A673 (cell line): ENCODE measurements around the gene ZNF684. TPM values are rescaled to one million over a fixed set of nuclear protein-coding genes. Genes with fewer than 3 reads are reported as not detected.

Experiments
- BruUV-seq: library from RNA; stranded (reverse); fragments of 400-500 nt; replicated peaks from 2 replicates; lab custom pipeline; 2021; lab: Mats Ljungman, UMichigan
- CTCF ChIA-PET: fragments of 300-600 bp; sonication (Branson Sonifier 250); formaldehyde crosslinking; loops from one replicate; lab custom pipeline; 2022; ENCODE audit warnings: antibody characterized with exemption; lab: Charles Lee
- POLR2A ChIA-PET: fragments of 300-600 bp; sonication (Branson Sonifier 250); formaldehyde crosslinking; loops from one replicate; lab custom pipeline; 2022; ENCODE audit warnings: antibody characterized with exemption; ENCODE audit not compliant: low non-redundant PET; lab: Charles Lee
- DNase-seq: peaks from one replicate; pipeline ENCODE4 v3.0.0-alpha.2; 2015; ENCODE audit warnings: low spot score
- H3K27ac ChIP-seq: fragments of 200-600 bp; sonication (generic); 2 replicates; pipeline ENCODE4 v1.5.1; 2016; ENCODE audit warnings: mixed run types, low read depth, mild to moderate bottlenecking, mixed read lengths, antibody characterized with exemption, low read length; ENCODE audit not compliant: poor library complexity, severe bottlenecking
- H3K27me3 ChIP-seq: fragments of 200-600 bp; sonication (generic); replicated peaks from 2 replicates; pipeline ENCODE4 v1.6.1; 2017; ENCODE audit warnings: mixed run types, low read depth, mild to moderate bottlenecking, mixed read lengths, antibody characterized with exemption, low read length; ENCODE audit not compliant: insufficient read depth, poor library complexity
- H3K36me3 ChIP-seq: fragments of 200-600 bp; sonication (generic); 2 replicates; pipeline ENCODE4 v1.6.1; 2016; ENCODE audit warnings: mixed run types, mild to moderate bottlenecking, mixed read lengths, antibody characterized with exemption, low read length; ENCODE audit not compliant: insufficient read depth, poor library complexity, severe bottlenecking
- H3K4me1 ChIP-seq: fragments of 200-600 bp; sonication (generic); 2 replicates; pipeline ENCODE4 v1.6.1; 2017; ENCODE audit warnings: mixed run types, mild to moderate bottlenecking, mixed read lengths, antibody characterized with exemption, low read length; ENCODE audit not compliant: insufficient read depth, poor library complexity, severe bottlenecking
- H3K4me3 ChIP-seq: fragments of 200-600 bp; sonication (generic); 2 replicates; pipeline ENCODE4 v1.5.1; 2016; ENCODE audit warnings: low read depth, mixed run types, mild to moderate bottlenecking, mixed read lengths, low read length; ENCODE audit not compliant: poor library complexity, severe bottlenecking
- H3K9me3 ChIP-seq: fragments of 200-600 bp; sonication (generic); 2 replicates; pipeline ENCODE4 v1.6.1; 2016; ENCODE audit warnings: mixed run types, low read depth, mild to moderate bottlenecking, mixed read lengths, antibody characterized with exemption, low read length; ENCODE audit not compliant: poor library complexity, severe bottlenecking
- CTCF ChIP-seq: fragments of 300-800, 200-600 bp; sonication (generic); conservative IDR thresholded peaks from 2 replicates; pipeline ENCODE4 v1.5.1; 2017; ENCODE audit warnings: low read depth, mild to moderate bottlenecking, antibody characterized with exemption, low read length, moderate library complexity, mixed read lengths
- EZH2 ChIP-seq: fragments of 200-600 bp; sonication (generic); IDR thresholded peaks from 2 replicates; pipeline ENCODE4 v1.6.1; 2017; ENCODE audit warnings: borderline replicate concordance, low read depth, mild to moderate bottlenecking, mixed read lengths, antibody characterized with exemption, low read length; ENCODE audit not compliant: poor library complexity, severe bottlenecking
- intact Hi-C: fragments of 100-400 bp; cut with micrococcal nuclease; formaldehyde crosslinking; loops from one replicate; pipeline ENCODE4 v1.10.0; 2022; ENCODE audit not compliant: unreplicated experiment
- total RNA-seq: library from RNA; stranded (reverse); gene quantifications from 2 replicates; pipeline ENCODE4 v1.2.3, GENCODE V29; 2021

Gene ZNF684
- total RNA-seq, 1 experiment from 2014 or later = 11.3 TPM

DNA sequence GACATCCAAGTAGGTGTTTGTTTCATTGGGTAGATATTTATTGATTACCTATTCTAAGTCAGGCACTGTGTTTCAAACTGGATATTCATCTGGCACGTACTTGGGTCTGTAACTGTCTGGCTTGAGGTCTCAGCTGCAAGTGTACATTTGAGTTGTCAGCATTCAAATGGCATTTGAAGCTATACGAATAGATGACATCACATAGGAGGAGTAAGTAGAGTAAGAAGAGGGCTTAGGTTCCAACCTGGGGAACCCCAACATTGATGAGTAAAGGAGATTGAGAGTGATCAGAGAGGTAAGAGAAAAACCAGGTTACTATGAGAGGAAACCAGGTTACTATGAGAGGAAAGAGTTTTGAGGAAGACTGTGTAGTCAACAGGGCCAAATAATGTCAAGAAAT, 30.7 kb downstream of the ZNF684 start:
- Histone ChIP-seq H3K36me3 (no peaks in the 10 kb centered on the region), H3K27me3 (no peaks in the 10 kb centered on the region), H3K27ac (no peak overlapping the region), H3K4me3 (no peak overlapping the region), H3K4me1 (no peaks in the 10 kb centered on the region), H3K9me3 (no peaks in the 10 kb centered on the region)
- DNase-seq = no peak
- intact Hi-C loops = no loop called here
- ChIA-PET CTCF (no interaction called here), POLR2A (no interaction called here)
- TF ChIP-seq CTCF (no peak), EZH2 (no peak)
- BruUV-seq = no TSS peak

DNA sequence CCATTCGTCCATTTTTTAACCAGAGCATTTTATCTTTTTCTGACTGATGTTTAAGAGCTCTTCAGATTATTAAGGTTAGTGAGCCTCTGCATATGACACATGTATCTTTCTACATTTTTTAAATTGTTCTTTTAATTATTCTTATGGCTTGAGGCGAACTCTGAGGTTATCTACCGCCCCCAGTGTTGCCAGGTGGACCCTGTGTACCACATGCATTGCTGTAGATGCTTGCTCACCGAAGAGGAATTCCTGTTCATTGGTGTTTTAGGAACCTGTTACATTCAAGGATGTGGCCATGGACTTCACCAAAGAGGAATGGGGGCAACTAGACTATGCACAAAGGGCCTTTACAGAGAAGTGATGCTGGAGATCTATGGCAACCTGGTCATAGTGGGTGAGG, 31.8 kb downstream of the ZNF684 start:
- H3K27me3 ChIP-seq = no peaks in the 10 kb centered on the region
- intact Hi-C loops = no loop called here
- no peaks in the 10 kb centered on the region for H3K9me3 ChIP-seq
- no peaks in the 10 kb centered on the region for H3K36me3 ChIP-seq
- no peak for DNase-seq
- ChIA-PET CTCF (no interaction called here), POLR2A (no interaction called here)
- H3K4me1 ChIP-seq = no peaks in the 10 kb centered on the region
- H3K27ac ChIP-seq = no peak overlapping the region
- no TSS peak for BruUV-seq
- TF ChIP-seq EZH2 (no peak), CTCF (no peak)
- no peak overlapping the region for H3K4me3 ChIP-seq

- no TSS peak for BruUV-seq
- no peak overlapping the region for H3K4me3 ChIP-seq
- TF ChIP-seq CTCF = no peak
- TF ChIP-seq EZH2 = no peak
- intact Hi-C loops = no loop called here
- no peak overlapping the region for H3K27ac ChIP-seq
- ChIA-PET POLR2A (no interaction called here), CTCF (no interaction called here)
- no peaks in the 10 kb centered on the region for H3K36me3 ChIP-seq
- no peaks in the 10 kb centered on the region for H3K27me3 ChIP-seq
- H3K4me1 ChIP-seq = no peaks in the 10 kb centered on the region
- no peaks in the 10 kb centered on the region for H3K9me3 ChIP-seq
- DNase-seq = no peak
These were observed 33.1 kb downstream of the ZNF684 start for GRCh38 chr1:40564506-40564905.
